Endothelial cell of umbilical vein (primary cell): ENCODE measurements around the gene AFF4. TPM values are rescaled to one million over a fixed set of nuclear protein-coding genes. Genes with fewer than 3 reads are reported as not detected.

Experiments used
- BruUV-seq: library from RNA; stranded (reverse); fragments of 400-500 nt; replicated peaks from 2 replicates; lab custom pipeline; 2021; lab: Mats Ljungman, UMichigan
- CTCF ChIA-PET: fragments of 300-600, 350-600 bp; sonication (Branson Sonifier 250); formaldehyde crosslinking; loops from one replicate; lab custom pipeline; 2021; ENCODE audit warnings: antibody characterized with exemption, inconsistent platforms; lab: Charles Lee
- POLR2A ChIA-PET: fragments of 300-600, 350-600 bp; sonication (Branson Sonifier 250); formaldehyde crosslinking; loops from one replicate; lab custom pipeline; 2021; ENCODE audit warnings: antibody characterized with exemption, inconsistent platforms; lab: Charles Lee
- DNase-seq: peaks from one replicate; pipeline ENCODE4 v3.0.0-alpha.2; 2011; ENCODE audit warnings: low read depth, low spot score
- FAIRE-seq: peaks from 2 replicates; lab custom pipeline; 2011; peaks lifted over from hg19 to GRCh38; lab: Jason Lieb, UNC
- H2AFZ ChIP-seq: 2 replicates; pipeline ENCODE4 v1.6.0; 2012; ENCODE audit warnings: low read depth, low read length, control low read depth, inconsistent platforms
- H3K27ac ChIP-seq: 2 replicates; pipeline ENCODE4 v1.5.1; 2011; ENCODE audit warnings: low read depth, mild to moderate bottlenecking, control low read depth, low read length, moderate library complexity; ENCODE audit not compliant: insufficient read depth
- H3K27me3 ChIP-seq, 2 experiments: 2 replicates each; pipeline versions ENCODE4 v1.6.0 to v1.6.1; 2011; ENCODE audit warnings: low read length in 2 of 2, mixed read lengths in 1 of 2; ENCODE audit not compliant: control insufficient read depth in 2 of 2, insufficient read depth in 2 of 2
- H3K36me3 ChIP-seq, 2 experiments: 2 replicates in 1 of 2; 3 replicates in 1 of 2; pipeline ENCODE4 v1.5.1; 2011; ENCODE audit warnings: low read length in 2 of 2, mild to moderate bottlenecking in 1 of 2, moderate library complexity in 1 of 2; ENCODE audit not compliant: control insufficient read depth in 2 of 2, insufficient read depth in 2 of 2; ENCODE audit errors: extremely low read depth in 1 of 2
- H3K4me1 ChIP-seq: 3 replicates; pipeline ENCODE4 v1.5.1; 2011; ENCODE audit warnings: mild to moderate bottlenecking, low read length; ENCODE audit not compliant: control insufficient read depth, insufficient read depth; ENCODE audit errors: extremely low read depth
- H3K4me2 ChIP-seq: 2 replicates; pipeline ENCODE4 v1.6.1; 2011; ENCODE audit warnings: low read length, control low read depth, mixed read lengths; ENCODE audit not compliant: insufficient read depth
- H3K4me3 ChIP-seq, 3 experiments: fragments of 200-600 bp in 1 of 3; sonication (generic), shearing (Covaris generic) in 1 of 3; replicated peaks in 1 of 3; 2 replicates each; pipeline ENCODE4 v1.5.1; 2011 to 2016; ENCODE audit warnings: control low read depth in 3 of 3, low read length in 3 of 3, mild to moderate bottlenecking in 2 of 3, inconsistent platforms in 1 of 3, low read depth in 1 of 3, moderate library complexity in 1 of 3; ENCODE audit not compliant: insufficient read depth in 1 of 3
- H3K79me2 ChIP-seq: 2 replicates; pipeline ENCODE4 v1.6.0; 2012; ENCODE audit warnings: low read length, inconsistent platforms; ENCODE audit not compliant: control insufficient read depth, insufficient read depth
- H3K9ac ChIP-seq: replicated peaks from 2 replicates; pipeline ENCODE3; 2011; ENCODE audit warnings: low read length, control low read depth; ENCODE audit not compliant: insufficient read depth; ENCODE audit errors: extremely low read depth
- H3K9me1 ChIP-seq: replicated peaks from 3 replicates; pipeline ENCODE4 v1.6.0; 2011; ENCODE audit warnings: mild to moderate bottlenecking, low read length; ENCODE audit not compliant: control insufficient read depth, insufficient read depth; ENCODE audit errors: extremely low read depth
- H3K9me3 ChIP-seq: replicated peaks from 2 replicates; pipeline ENCODE4 v1.5.1; 2012; ENCODE audit warnings: low read length, inconsistent platforms; ENCODE audit not compliant: control insufficient read depth, insufficient read depth
- H4K20me1 ChIP-seq: replicated peaks from 2 replicates; pipeline ENCODE3; 2011; ENCODE audit warnings: mild to moderate bottlenecking, low read length; ENCODE audit not compliant: control insufficient read depth, insufficient read depth; ENCODE audit errors: extremely low read depth
- CTCF ChIP-seq, 2 donors: IDR thresholded peaks; 1 replicate in 1 of 2; 2 replicates in 1 of 2; pipeline ENCODE4 v1.5.1; 2011; ENCODE audit warnings: low read length in 2 of 2, mild to moderate bottlenecking in 2 of 2, moderate library complexity in 2 of 2, control low read depth in 1 of 2, inconsistent platforms in 1 of 2, low read depth in 1 of 2; ENCODE audit not compliant: insufficient read depth in 1 of 2; ENCODE audit errors: extremely low read depth in 1 of 2
- EZH2 ChIP-seq: IDR thresholded peaks from 2 replicates; pipeline ENCODE4 v1.6.1; 2012; ENCODE audit warnings: borderline replicate concordance, low read depth, mild to moderate bottlenecking, moderate library complexity, low read length, inconsistent platforms; ENCODE audit not compliant: severe bottlenecking
- FOS ChIP-seq: IDR thresholded peaks from 2 replicates; pipeline ENCODE4 v1.6.1; 2011; ENCODE audit warnings: mild to moderate bottlenecking, low read length, moderate library complexity, borderline replicate concordance; ENCODE audit not compliant: insufficient read depth
- GATA2 ChIP-seq: IDR thresholded peaks from 2 replicates; pipeline ENCODE4 v1.7.0; 2011; ENCODE audit warnings: low read depth, mild to moderate bottlenecking, moderate library complexity, mixed read lengths, low read length; ENCODE audit not compliant: insufficient read length, insufficient read depth
- JUN ChIP-seq: IDR thresholded peaks from 2 replicates; pipeline ENCODE4 v1.6.1; 2011; ENCODE audit warnings: borderline replicate concordance, low read depth; ENCODE audit not compliant: insufficient read length, insufficient read depth
- MAX ChIP-seq: IDR thresholded peaks from 2 replicates; pipeline ENCODE4 v1.6.1; 2011; ENCODE audit not compliant: insufficient read depth, insufficient read length
- MYC ChIP-seq: IDR thresholded peaks from one replicate; pipeline ENCODE4 v1.6.1; 2011; ENCODE audit warnings: mild to moderate bottlenecking, low read depth, low read length
- POLR2A ChIP-seq: IDR thresholded peaks from 2 replicates; pipeline ENCODE4 v1.6.1; 2012; ENCODE audit warnings: low read depth, mild to moderate bottlenecking, control low read depth, low read length
- POLR2AphosphoS5 ChIP-seq: IDR thresholded peaks from 2 replicates; pipeline ENCODE4 v1.6.1; 2012; ENCODE audit warnings: low read depth, mild to moderate bottlenecking, control low read depth, low read length, moderate library complexity; ENCODE audit not compliant: insufficient read depth
- dilution Hi-C: fragments of 300-500 bp; cut with MboI; formaldehyde crosslinking; loops from one replicate; pipeline ENCODE4 v1.15.0; 2019; ENCODE audit warnings: low sequenced_read_pairs; ENCODE audit not compliant: extremely low pct_ligation_motif_present
- intact Hi-C: fragments of 100-400 bp; cut with micrococcal nuclease; formaldehyde crosslinking; loops from one replicate; pipeline ENCODE4 v1.10.0; 2022
- polyA plus RNA-seq, 4 experiments: library from polyadenylated mRNA; depleted of rRNA in 3 of 4; stranded (reverse) in 3 of 4; unstranded in 1 of 4; fragments of >200 nt; gene quantifications; 2 replicates each; pipeline versions ENCODE4 v1.2.1 to v1.2.3, GENCODE V29; 2011 to 2012; ENCODE audit warnings: missing spikeins in 1 of 4
- total RNA-seq: library from RNA; stranded (reverse); gene quantifications from 2 replicates; pipeline ENCODE4 v1.2.3, GENCODE V29; 2021

AFF4 gene
- total and polyA plus RNA-seq, 2 donors (not counting 3 experiments of a cell fraction or from before 2014, with no cell fraction given): 27.0 to 88.3 TPM

GRCh38 chr5:132979367-132979940 is 16.0 kb upstream of the AFF4 start:
- ChIA-PET CTCF (no interaction called here), POLR2A (no interaction called here)
- Histone ChIP-seq H3K27ac (no peak overlapping the region), H3K79me2 (no peaks in the 10 kb centered on the region), H3K27me3 (no peaks in the 10 kb centered on the region), H2AFZ (no peak overlapping the region), H3K9me1 (no peaks in the 10 kb centered on the region), H3K4me3 (no peak overlapping the region), H3K9me3 (no peaks in the 10 kb centered on the region), H3K4me1 (no peaks in the 10 kb centered on the region), H3K4me2 (no peak overlapping the region), H3K36me3 (no peaks in the 10 kb centered on the region), H3K9ac (no peak overlapping the region), H4K20me1 (no peaks in the 10 kb centered on the region)
- intact Hi-C loops (no loop called here), dilution Hi-C loops (no loop called here)
- BruUV-seq: no TSS peak
- no peak for DNase-seq
- TF ChIP-seq POLR2A (no peak), GATA2 (no peak), MYC (no peak), MAX (no peak), EZH2 (no peak), JUN (no peak), CTCF (IDR thresholded peaks at IDR 0.05; ENCODE audit: extremely low read depth in 1 of 2, insufficient read depth in 1 of 2, low read depth in 1 of 2, low read length in 2 of 2) (no peak), FOS (no peak), POLR2AphosphoS5 (no peak)
- FAIRE-seq: no peak
